GM23338 (cell line): ENCODE results near the gene PGLYRP1.

Experiments used
- CREB1 ChIP-seq: fragments of 250-450 bp; sonication (Bioruptor Pico); IDR thresholded peaks from 2 replicates; pipeline ENCODE4 v1.5.0; 2020; ENCODE audit warnings: low read depth, mild to moderate bottlenecking, moderate library complexity
- CTCF ChIP-seq, 2 experiments: fragments of 200-600 bp in 1 of 2; sonication (generic) in 1 of 2; conservative IDR thresholded peaks; 2 replicates each; pipeline versions ENCODE4 v1.5.1 to v1.6.1; 2016 to 2017; ENCODE audit warnings: antibody characterized with exemption in 2 of 2, low read depth in 2 of 2, mild to moderate bottlenecking in 2 of 2, moderate library complexity in 1 of 2
- EZH2 ChIP-seq: fragments of 200-600 bp; sonication (generic); IDR thresholded peaks from one replicate; pipeline ENCODE4 v1.8.0; 2017; ENCODE audit warnings: antibody characterized with exemption, mild to moderate bottlenecking, low read depth; ENCODE audit not compliant: unreplicated experiment
- EZH2phosphoT487 ChIP-seq: fragments of 200-600 bp; sonication (generic); IDR thresholded peaks from one replicate; pipeline ENCODE4 v1.8.1; 2018; ENCODE audit warnings: antibody characterized with exemption; ENCODE audit not compliant: unreplicated experiment
- NANOG ChIP-seq: IDR thresholded peaks from 2 replicates; pipeline ENCODE4 v1.6.1; 2016; ENCODE audit warnings: antibody characterized with exemption, borderline replicate concordance
- POLR2AphosphoS5 ChIP-seq: IDR thresholded peaks from 2 replicates; pipeline ENCODE4 v1.6.1; 2016; ENCODE audit warnings: antibody characterized with exemption, low read depth
- REST ChIP-seq: IDR thresholded peaks from one replicate; pipeline ENCODE4 v1.6.1; 2018; ENCODE audit warnings: antibody characterized with exemption; ENCODE audit not compliant: unreplicated experiment
- STAT1 ChIP-seq: IDR thresholded peaks from one replicate; pipeline ENCODE4 v1.6.1; 2016; ENCODE audit warnings: antibody characterized with exemption; ENCODE audit not compliant: unreplicated experiment
- ZNF331 ChIP-seq: fragments of 250-450 bp; sonication (Bioruptor Pico); IDR thresholded peaks from 2 replicates; pipeline ENCODE4 v1.5.0; 2020; ENCODE audit warnings: low read depth, mild to moderate bottlenecking, moderate library complexity
- ZNF462 ChIP-seq: fragments of 250-450 bp; sonication (Bioruptor Pico); IDR thresholded peaks from 2 replicates; pipeline ENCODE4 v1.5.0; 2020; ENCODE audit warnings: mild to moderate bottlenecking, moderate library complexity

- TF ChIP-seq EZH2 (no peak), CTCF (conservative IDR thresholded peaks at IDR 0.05; ENCODE audit: low read depth in 2 of 2) (no peak), POLR2AphosphoS5 (no peak), CREB1 (CRISPR knock-in tag) (no peak), EZH2phosphoT487 (no peak), REST (no peak), ZNF331 (CRISPR knock-in tag) (no peak), STAT1 (no peak), ZNF462 (CRISPR knock-in tag) (no peak), NANOG (no peak)
Observed at GRCh38 chr19:46052896-46053295, 30.0 kb upstream of the PGLYRP1 start.
